Hepatocyte (in vitro differentiated cells): Measurements from ENCODE around the gene RHOBTB3.
"Not testable (repeated sequence)": the region's sequence is repeated elsewhere in the genome, so short reads cannot be mapped to it uniquely, and the experiment has no call there.

Source experiments
- CTCF ChIP-seq: fragments of 200-600 bp; sonication (generic); IDR thresholded peaks from 2 replicates; pipeline ENCODE4 v1.5.1; 2016; ENCODE audit warnings: antibody characterized with exemption, mild to moderate bottlenecking; ENCODE audit not compliant: poor library complexity
- EZH2 ChIP-seq: fragments of 200-600 bp; sonication (generic); IDR thresholded peaks from 2 replicates; pipeline ENCODE4 v1.6.1; 2016; ENCODE audit warnings: antibody characterized with exemption, mild to moderate bottlenecking, borderline replicate concordance
- EZH2phosphoT487 ChIP-seq: fragments of 200-600 bp; sonication (generic); IDR thresholded peaks from one replicate; pipeline ENCODE4 v1.6.1; 2018; ENCODE audit warnings: antibody characterized with exemption, mild to moderate bottlenecking, low read depth, moderate library complexity; ENCODE audit not compliant: unreplicated experiment, severe bottlenecking

GRCh38 chr5:95707534-95708188, 23.5 kb upstream of the RHOBTB3 start:
- TF ChIP-seq CTCF, EZH2, EZH2phosphoT487: not testable (repeated sequence)
